ENCODE results near the gene ALDH7A1.
A peak's percentile ranks its signal among the peaks of the same experiment; 100 is the strongest.

The ALDH7A1 gene

GRCh38 chr5:126594748-126595485 is at the start of gene ALDH7A1:
Gene ALDH7A1, minus strand, starts transcription at chr5:126595219. Its CDS starts 21 bp downstream, at chr5:126595198.
- no peak for FAIRE-seq
- peak; percentile 87 for DNase-seq (ENCODE audit: insufficient read length, low spot score)
- peak; percentile 67 for TF ChIP-seq CTCF (IDR thresholded peaks at IDR 0.05; ENCODE audit: insufficient read depth, missing control alignments)

- DNase-seq (ENCODE audit: insufficient read length, low spot score) (no peak), FAIRE-seq (no peak)
- TF ChIP-seq CTCF (IDR thresholded peaks at IDR 0.05; ENCODE audit: insufficient read depth, missing control alignments): no peak
Observed at GRCh38 chr5:126641387-126641786, 46.4 kb upstream of the ALDH7A1 start.

- TF ChIP-seq CTCF (IDR thresholded peaks at IDR 0.05; ENCODE audit: insufficient read depth, missing control alignments): no peak
- DNase-seq (ENCODE audit: insufficient read length, low spot score): no peak
- no peak for FAIRE-seq
Observed at GRCh38 chr5:126640866-126641265, 45.8 kb upstream of the ALDH7A1 start.

GRCh38 chr5:126636956-126637355 is 41.9 kb upstream of the ALDH7A1 start:
- DNase-seq (ENCODE audit: insufficient read length, low spot score): no peak
- TF ChIP-seq CTCF (IDR thresholded peaks at IDR 0.05; ENCODE audit: insufficient read depth, missing control alignments): no peak
- no peak for FAIRE-seq

GRCh38 chr5:126635585-126635984 is 40.6 kb upstream of the ALDH7A1 start:
- FAIRE-seq: no peak
- DNase-seq (ENCODE audit: insufficient read length, low spot score): no peak
- TF ChIP-seq CTCF (IDR thresholded peaks at IDR 0.05; ENCODE audit: insufficient read depth, missing control alignments): no peak

- TF ChIP-seq CTCF (IDR thresholded peaks at IDR 0.05; ENCODE audit: insufficient read depth, missing control alignments): no peak
- DNase-seq (ENCODE audit: insufficient read length, low spot score) (no peak), FAIRE-seq (no peak)
Observed at GRCh38 chr5:126633552-126633951, 38.5 kb upstream of the ALDH7A1 start.

GRCh38 chr5:126631920-126632319 is 36.9 kb upstream of the ALDH7A1 start:
- no peak for TF ChIP-seq CTCF (IDR thresholded peaks at IDR 0.05; ENCODE audit: insufficient read depth, missing control alignments)
- FAIRE-seq (no peak), DNase-seq (ENCODE audit: insufficient read length, low spot score) (no peak)

Data from D721Med (cell line).